MV-4-11 (cell line): ENCODE data around the gene SNX13.
"Not testable (repeated sequence)": the region's sequence is repeated elsewhere in the genome, so short reads cannot be mapped to it uniquely, and the experiment has no call there.

Experiments used
- DNase-seq: peaks from one replicate; lab custom pipeline; 2025; lab: John Stamatoyannopoulos, UW

SNX13 gene

GRCh38 chr7:17912050-17912449 lies 28.2 kb downstream of the SNX13 start:
- no peak for DNase-seq

DNA sequence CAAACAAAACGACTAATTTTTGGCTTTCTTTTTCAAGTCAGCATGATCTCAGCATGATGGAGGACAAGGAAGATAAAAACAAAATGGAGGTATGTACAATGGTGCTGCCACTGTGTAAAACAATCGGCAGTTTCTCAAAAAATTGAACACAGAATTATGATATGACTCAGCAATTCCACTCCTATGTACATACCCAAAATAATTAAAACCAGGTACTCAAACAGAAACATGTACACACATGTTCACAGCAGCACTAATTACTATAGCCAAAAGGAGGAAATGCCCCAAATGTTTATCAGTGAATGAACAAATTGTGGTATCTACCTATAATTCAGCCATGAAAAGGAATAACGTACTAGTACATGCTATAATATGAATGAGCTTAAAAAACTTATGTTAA lies 29.9 kb downstream of the SNX13 start:
- DNase-seq = no peak

DNA sequence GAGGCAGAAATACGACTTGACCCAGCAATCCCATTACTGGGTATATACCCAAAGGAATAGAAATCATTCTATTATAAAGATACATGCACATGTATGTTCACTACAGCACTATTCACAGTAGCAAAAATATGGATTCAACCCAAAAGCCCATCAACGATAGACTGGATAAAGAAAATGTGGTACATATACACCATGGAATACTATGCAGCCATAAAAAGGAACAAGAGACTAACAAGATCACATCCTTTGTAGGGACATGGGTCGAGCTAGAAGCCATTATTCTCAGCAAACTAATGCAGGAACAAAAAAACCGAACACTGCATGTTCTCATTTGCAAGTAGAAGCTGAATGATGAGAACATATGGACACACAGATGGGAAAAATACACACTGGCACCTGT lies 31.0 kb downstream of the SNX13 start:
- DNase-seq = not testable (repeated sequence)

GRCh38 chr7:17907014-17907413 lies 33.3 kb downstream of the SNX13 start:
- no peak for DNase-seq

GRCh38 chr7:17903337-17903736 lies 37.0 kb downstream of the SNX13 start:
- DNase-seq = no peak

- DNase-seq = no peak
These were observed 37.7 kb downstream of the SNX13 start for GRCh38 chr7:17902599-17902998.

- no peak for DNase-seq
These were observed 39.8 kb downstream of the SNX13 start for GRCh38 chr7:17900464-17900863.

DNA sequence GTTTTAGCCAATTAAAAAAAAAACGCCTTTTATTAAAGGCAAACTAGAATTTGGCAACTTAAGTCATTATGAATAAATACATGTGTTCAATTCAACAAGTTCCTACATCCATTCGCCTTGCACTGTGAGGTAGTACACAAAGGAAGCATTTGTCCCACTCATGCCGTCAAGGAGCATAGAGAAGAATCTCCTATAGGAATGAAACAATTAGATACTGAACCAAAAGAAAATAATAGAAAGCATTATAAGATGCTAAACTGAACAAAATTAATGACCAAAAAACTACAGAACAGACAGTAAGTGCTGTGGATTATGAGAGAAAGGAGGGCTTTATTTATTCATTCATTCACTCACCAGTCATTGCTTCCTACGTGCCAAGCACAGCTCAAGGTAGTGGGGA lies 42.2 kb downstream of the SNX13 start:
- DNase-seq = no peak

- no peak for DNase-seq
These were observed 53.0 kb downstream of the SNX13 start for GRCh38 chr7:17887286-17887685.

DNA sequence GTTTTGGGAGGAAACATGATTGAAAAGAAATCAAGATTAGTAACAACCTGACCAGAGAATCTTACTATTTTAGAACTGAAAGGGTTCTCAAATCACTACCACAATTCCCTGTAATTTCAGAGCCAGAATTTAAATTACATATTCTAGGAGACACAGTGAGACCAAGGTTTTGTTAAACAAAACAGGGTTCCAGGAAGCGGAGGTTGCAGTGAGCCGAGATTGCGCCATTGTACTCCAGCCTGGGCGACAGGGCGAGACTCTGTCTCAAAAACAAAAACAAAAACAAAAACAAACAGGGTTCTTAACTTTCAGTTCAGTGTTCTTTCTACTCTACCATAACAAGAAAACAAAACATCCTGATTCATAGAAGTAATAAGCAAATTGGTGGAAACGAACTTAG lies 57.6 kb downstream of the SNX13 start:
- DNase-seq = no peak

DNA sequence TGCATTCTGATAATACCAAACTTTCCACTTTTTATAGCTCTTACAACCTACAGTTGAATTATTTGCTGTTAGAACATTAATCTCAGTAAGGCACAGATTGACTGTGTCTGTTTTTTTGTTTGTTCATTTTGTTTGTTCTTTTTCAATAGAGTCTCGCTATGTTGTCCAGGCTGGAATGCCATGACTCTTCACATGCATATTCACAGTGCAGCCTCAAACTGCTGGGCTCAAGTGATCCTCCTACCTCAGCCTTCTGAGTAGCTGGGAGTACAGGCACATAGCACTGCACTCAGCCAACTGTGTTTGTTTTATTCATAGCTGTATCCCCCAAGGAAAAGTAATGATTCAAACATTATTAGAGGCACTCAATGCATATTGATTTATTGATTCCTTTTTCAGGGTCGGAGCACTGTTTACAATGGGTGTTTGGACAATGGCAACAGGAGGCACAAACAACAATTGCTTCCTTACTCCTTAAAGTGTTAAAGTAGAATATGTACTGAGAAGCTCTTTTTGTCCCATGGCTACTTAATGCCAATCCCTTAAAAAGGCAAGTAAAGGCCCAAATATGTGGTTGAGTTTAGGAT lies 61.1 kb downstream of the SNX13 start:
- DNase-seq = no peak

DNA sequence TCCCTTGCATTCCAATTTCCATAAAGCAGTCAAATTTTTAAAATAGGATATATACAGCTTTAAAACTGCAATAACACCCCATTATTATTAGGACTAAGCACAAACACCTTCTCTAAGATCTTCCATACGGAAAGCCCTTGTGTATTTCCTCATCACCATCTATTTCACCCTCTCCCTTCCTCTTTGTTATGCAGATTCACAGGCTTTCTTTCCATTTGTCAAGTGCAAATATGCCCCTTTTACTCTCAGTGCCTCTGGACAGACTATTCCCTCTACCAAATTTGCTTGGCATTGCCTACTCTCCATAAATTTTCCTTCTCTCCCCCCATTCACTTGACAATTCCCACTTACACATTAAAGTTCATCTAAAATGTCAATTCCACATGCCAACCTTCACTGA lies 61.7 kb downstream of the SNX13 start:
- DNase-seq = no peak

DNA sequence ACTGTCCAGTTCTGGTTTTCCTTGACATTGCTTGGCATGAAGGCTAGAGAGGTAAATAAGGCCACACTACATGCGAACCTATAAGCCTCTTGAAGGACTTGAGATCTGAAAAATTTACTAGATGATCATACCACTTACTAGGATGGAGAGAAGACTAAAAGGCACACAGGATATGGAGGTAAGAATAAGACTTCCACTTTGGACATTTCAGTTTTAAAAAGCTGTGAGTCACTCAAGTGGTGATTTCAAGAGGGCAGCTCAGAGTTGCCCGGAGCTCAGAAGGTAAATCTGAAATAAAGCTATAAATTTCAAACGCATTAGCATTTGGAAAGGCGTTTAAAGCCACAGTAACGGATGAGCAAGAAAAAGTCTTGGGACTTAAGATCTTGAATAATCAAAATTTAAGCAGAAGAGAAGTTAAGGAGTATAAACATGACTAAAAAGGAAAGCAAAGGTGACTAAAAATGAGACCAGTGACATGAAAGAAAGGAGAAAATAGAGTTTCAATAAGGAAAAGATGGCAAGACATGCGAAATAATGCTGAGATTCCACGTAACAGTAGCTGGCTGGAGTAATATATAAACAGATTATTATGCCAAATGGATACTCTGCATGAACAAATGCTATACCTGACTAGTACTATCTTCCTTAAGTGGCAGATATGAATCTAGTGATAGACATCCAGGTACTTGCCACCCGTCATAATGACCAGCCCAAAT lies 68.3 kb downstream of the SNX13 start:
- no peak for DNase-seq

- no peak for DNase-seq
These were observed 69.9 kb downstream of the SNX13 start for GRCh38 chr7:17870406-17870805.

DNA sequence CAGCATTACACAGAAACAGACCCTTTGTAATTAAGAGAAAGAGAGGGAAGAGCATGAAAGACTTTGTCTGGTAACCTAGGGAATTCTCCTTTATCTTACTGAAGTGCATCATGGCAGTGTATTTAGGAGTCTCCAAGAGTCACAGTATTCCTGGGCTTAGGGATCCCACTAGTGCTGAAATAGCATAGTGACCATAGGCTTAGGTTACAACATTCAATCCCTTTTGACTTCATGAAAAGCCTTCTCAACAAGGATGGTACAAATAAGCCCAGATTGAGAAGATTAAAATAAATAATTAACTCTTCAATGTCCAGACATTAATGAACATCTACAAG lies 76.5 kb downstream of the SNX13 start:
- no peak for DNase-seq

GRCh38 chr7:17863095-17863808 lies 77.0 kb downstream of the SNX13 start:
- DNase-seq = no peak

DNA sequence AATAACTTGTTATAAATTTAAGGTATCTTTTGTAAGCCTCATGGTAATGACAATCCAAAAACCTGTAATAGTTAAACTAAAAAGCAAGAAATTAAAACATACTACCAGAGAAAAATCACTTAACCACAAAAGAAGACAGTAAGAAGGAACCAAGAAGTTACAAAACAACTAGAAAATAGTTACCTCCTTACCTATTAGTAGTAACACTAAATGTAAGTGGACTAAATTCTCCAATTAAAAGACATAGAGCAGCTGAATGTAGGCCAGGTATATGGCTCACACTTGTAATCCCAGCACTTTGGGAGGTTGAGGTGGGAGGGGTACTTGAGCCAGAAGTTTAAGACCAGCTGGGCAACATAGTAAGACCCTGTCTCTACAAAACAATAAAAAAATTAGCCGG lies 84.0 kb downstream of the SNX13 start:
- no peak for DNase-seq

DNA sequence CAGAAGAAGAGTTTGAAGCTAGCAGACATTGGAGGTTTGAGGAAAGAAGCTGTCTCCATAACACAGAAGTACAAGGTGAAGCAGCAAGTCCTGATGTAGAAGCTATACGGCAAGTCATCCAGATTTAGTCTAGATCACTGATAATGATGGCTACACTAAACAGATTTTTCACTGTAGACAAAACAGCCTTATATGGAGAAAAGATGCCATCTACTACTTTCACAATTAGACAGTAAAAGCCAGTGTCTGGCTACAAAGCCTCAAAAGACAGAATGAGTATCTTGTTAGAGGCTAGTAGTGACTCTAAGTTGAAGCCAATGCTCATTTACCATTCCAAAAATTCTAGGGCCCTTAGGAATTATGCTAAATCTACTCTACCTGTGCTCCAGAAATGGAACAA lies 85.1 kb downstream of the SNX13 start:
- DNase-seq = no peak

- no peak for DNase-seq
These were observed 85.8 kb downstream of the SNX13 start for GRCh38 chr7:17854261-17855047.

DNA sequence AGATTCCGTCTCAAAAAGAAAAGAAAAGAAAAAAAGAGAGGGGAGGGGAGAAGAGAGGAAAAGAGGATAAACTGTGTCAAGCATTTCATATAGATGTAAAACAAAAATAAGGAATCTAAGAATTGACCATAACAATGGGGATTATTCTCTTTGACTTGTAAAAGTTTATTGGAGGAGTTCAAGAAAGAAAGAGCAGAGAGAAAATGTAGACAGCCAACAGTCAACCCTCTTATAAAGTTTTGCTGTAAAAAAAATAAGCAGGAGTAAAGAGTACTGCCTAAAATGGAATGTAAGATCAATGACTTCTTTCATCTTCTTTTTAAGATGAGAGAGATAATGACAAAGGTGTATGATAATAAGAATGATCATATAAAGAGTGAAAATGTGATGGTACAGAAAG lies 87.9 kb downstream of the SNX13 start:
- DNase-seq = no peak

DNA sequence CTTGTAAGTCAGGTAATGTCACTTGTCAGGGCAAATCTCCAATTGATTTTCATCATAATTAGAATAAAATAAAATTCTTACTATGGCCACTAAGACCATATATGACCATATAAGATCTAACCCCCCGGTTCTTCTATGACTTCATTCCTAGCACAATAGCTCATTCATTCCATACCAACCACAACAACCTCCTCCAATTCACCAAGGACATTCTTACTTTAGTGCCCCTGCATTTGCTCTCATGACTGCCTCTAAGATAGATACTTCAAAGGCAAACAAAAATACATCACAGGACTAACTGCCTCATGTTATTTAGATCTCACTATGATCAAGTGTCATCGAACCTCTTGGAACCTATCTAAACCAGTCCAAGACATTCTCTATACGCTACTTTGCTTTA lies 90.8 kb downstream of the SNX13 start:
- DNase-seq = no peak

DNA sequence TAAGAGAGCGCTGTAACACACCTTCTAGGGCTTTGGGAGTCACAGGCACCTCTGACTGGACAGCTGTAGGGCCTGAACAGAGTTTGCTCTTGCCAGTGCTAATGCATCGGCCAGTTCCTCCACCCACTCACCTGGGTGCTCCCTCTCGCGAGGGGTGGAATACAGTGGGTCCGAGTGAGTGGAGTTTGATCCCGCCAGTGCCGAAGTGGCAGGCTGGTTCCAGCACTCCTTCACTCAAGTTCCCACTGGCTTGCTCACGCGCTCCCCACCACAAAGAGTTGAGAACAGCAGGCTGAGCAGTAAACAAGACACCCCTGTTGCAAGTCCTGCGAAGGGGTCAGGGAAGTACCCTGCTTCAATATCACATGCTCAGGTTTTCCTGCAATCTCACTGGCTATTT lies 91.8 kb downstream of the SNX13 start:
- no peak for DNase-seq

DNA sequence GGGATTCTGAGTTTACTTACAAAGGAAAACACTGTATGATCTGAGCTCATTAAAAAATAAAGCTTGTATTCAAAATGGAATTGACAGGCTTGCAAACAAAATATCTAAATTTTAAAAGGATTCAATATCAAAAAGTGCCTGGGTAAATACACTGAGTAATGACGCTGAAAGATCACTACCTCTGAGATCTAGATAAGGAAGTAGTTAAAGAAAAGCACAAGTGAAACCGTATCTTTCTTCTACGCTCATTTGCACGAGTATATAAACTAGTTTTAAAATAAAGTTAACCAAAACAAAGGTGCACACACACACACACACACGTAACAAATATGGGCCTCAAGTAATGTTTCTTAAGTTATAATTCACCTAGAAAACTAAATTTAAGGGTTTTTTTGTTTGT lies 93.4 kb downstream of the SNX13 start:
- peak; percentile 61 for DNase-seq
